LNCaP clone FGC (cell line): ENCODE measurements around the gene C5orf34.
A peak's percentile ranks its signal among the peaks of the same experiment; 100 is the strongest.
"Not testable (repeated sequence)": the region's sequence is repeated elsewhere in the genome, so short reads cannot be mapped to it uniquely, and the experiment has no call there.

Experiments
- DNase-seq: peaks from one replicate; pipeline ENCODE4 v3.0.0-alpha.2; 2011; ENCODE audit warnings: low read depth
- H3K4me3 ChIP-seq: 2 replicates; pipeline ENCODE4 v1.5.1; 2011; ENCODE audit warnings: mild to moderate bottlenecking, low read depth, low read length, control low read depth
- CTCF ChIP-seq: IDR thresholded peaks from 2 replicates; pipeline ENCODE4 v1.5.1; 2012; ENCODE audit warnings: mild to moderate bottlenecking; ENCODE audit not compliant: control insufficient read depth, insufficient read depth; ENCODE audit errors: extremely low read depth

C5orf34 gene

GRCh38 chr5:43485406-43485805, 29.5 kb downstream of the C5orf34 start:
- no peak overlapping the region for H3K4me3 ChIP-seq
- no peak for TF ChIP-seq CTCF
- no peak for DNase-seq

- peak; percentile 34 for DNase-seq
- peak overlapping the region; percentile 95 for H3K4me3 ChIP-seq
- TF ChIP-seq CTCF, result peak; percentile 56
These were observed 30.7 kb downstream of the C5orf34 start for GRCh38 chr5:43484106-43484849.

- DNase-seq, result peak; percentile 76
- TF ChIP-seq CTCF, result no peak
- peak within 1 kb of the TSS; percentile 95 for H3K4me3 ChIP-seq
These were observed 31.4 kb downstream of the C5orf34 start, which contains the start of gene TMEM267 for GRCh38 chr5:43483298-43484105. Gene TMEM267 (minus strand): TSS chr5:43483865. CDS start chr5:43453969, 29,896 bp downstream.

- no peak for TF ChIP-seq CTCF
- DNase-seq, result no peak
- H3K4me3 ChIP-seq, result peak overlapping the region; percentile 95
These were observed 32.3 kb downstream of the C5orf34 start for GRCh38 chr5:43482490-43483297.

- H3K4me3 ChIP-seq, result no peak overlapping the region
- TF ChIP-seq CTCF, result no peak
- no peak for DNase-seq
These were observed 45.1 kb downstream of the C5orf34 start for GRCh38 chr5:43469671-43470391.

GRCh38 chr5:43467100-43467499, 47.8 kb downstream of the C5orf34 start:
- H3K4me3 ChIP-seq, result no peak overlapping the region
- no peak for TF ChIP-seq CTCF
- DNase-seq, result no peak

- H3K4me3 ChIP-seq, DNase-seq: not testable (repeated sequence)
These were observed 49.5 kb downstream of the C5orf34 start for GRCh38 chr5:43465455-43465854.
